ENCODE data around the gene ASCL5. TPM values are rescaled to one million over a fixed set of nuclear protein-coding genes. Genes with fewer than 3 reads are reported as not detected.

ASCL5 gene
- total RNA-seq, 4 donors from 2014 or later, result not detected

DNA sequence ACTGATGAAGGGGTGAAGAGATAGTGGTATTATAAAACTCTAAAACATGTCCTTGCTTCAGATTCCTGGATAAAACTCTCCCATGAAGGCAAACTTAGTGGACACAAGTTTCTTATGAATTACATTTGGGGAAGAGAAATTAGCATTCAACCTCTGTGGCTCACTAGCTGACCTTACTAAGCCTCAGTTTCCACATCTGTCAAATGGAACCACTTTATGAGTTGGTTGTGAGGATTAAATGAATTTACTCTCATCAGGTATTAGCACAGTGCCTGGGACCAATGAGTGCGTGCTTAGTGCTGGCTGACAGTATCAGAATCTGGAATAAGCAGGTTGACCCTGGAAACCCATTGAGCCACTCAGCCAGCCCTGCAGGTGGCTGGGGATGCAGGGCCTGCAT, 17.3 kb downstream of the ASCL5 start:
- Histone ChIP-seq H3K27ac (replicated peaks in 1 of 4) (no peak overlapping the region), H3K27me3 (peaks cover 0 to 12% (median 0%) of the 10 kb centered on the region in 4 donors), H3K4me3 (no peak overlapping the region), H3K4me1 (peaks cover 8 to 11% (median 9%) of the 10 kb centered on the region in 4 donors), H3K36me3 (no peaks in the 10 kb centered on the region), H3K9me3 (no peaks in the 10 kb centered on the region)
- 83% methylated on average over 1 of the region's 1 CpG for WGBS
- no peak for DNase-seq (ENCODE audit: extremely low spot score)
- TF ChIP-seq POLR2A (IDR thresholded peaks at IDR 0.05; ENCODE audit: low read depth), result no peak
- TF ChIP-seq, protein P1, sequence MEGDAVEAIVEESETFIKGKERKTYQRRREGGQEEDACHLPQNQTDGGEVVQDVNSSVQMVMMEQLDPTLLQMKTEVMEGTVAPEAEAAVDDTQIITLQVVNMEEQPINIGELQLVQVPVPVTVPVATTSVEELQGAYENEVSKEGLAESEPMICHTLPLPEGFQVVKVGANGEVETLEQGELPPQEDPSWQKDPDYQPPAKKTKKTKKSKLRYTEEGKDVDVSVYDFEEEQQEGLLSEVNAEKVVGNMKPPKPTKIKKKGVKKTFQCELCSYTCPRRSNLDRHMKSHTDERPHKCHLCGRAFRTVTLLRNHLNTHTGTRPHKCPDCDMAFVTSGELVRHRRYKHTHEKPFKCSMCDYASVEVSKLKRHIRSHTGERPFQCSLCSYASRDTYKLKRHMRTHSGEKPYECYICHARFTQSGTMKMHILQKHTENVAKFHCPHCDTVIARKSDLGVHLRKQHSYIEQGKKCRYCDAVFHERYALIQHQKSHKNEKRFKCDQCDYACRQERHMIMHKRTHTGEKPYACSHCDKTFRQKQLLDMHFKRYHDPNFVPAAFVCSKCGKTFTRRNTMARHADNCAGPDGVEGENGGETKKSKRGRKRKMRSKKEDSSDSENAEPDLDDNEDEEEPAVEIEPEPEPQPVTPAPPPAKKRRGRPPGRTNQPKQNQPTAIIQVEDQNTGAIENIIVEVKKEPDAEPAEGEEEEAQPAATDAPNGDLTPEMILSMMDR (IDR thresholded peaks at IDR 0.05), result no peak
- TF ChIP-seq EP300 (IDR thresholded peaks at IDR 0.05), result no peak
- no peak for TF ChIP-seq POLR2AphosphoS5 (IDR thresholded peaks at IDR 0.05)
- intact Hi-C loops (cut with DNase I), result loop anchor here (5.0 kb wide), 1 partner anchor 113 kb away; no protein-coding TSS in a partner anchor

GRCh38 chr1:201108614-201109013, 18.4 kb downstream of the ASCL5 start:
- Histone ChIP-seq H3K27me3 (peaks cover 0 to 11% (median 0%) of the 10 kb centered on the region in 4 donors), H3K4me3 (no peak overlapping the region), H3K27ac (replicated peaks in 1 of 4) (no peak overlapping the region), H3K9me3 (no peaks in the 10 kb centered on the region), H3K36me3 (no peaks in the 10 kb centered on the region), H3K4me1 (peaks cover 0 to under 1% (median 0%) of the 10 kb centered on the region in 4 donors)
- WGBS, result 63% methylated on average over 1 of the region's 1 CpG
- intact Hi-C loops (cut with DNase I), result no loop called here
- TF ChIP-seq, protein P1 (IDR thresholded peaks at IDR 0.05), result no peak
- TF ChIP-seq POLR2AphosphoS5 (IDR thresholded peaks at IDR 0.05) (no peak), EP300 (IDR thresholded peaks at IDR 0.05) (no peak), POLR2A (IDR thresholded peaks at IDR 0.05; ENCODE audit: low read depth) (no peak)
- DNase-seq (ENCODE audit: extremely low spot score), result no peak

- no peaks in the 10 kb centered on the region for H3K36me3 ChIP-seq
- H3K4me3 ChIP-seq, result no peak overlapping the region
- DNase-seq (ENCODE audit: extremely low spot score), result no peak
- H3K4me1 ChIP-seq, result no peaks in the 10 kb centered on the region
- WGBS, result 98% methylated on average over 5 of the region's 5 CpGs
- H3K27me3 ChIP-seq, result peaks cover 0 to 4% (median 0%) of the 10 kb centered on the region in 4 donors
- H3K27ac ChIP-seq (replicated peaks in 1 of 4), result no peak overlapping the region
- no peaks in the 10 kb centered on the region for H3K9me3 ChIP-seq
- TF ChIP-seq, protein P1 (IDR thresholded peaks at IDR 0.05), result no peak
- TF ChIP-seq EP300 (IDR thresholded peaks at IDR 0.05), result no peak
- TF ChIP-seq POLR2AphosphoS5 (IDR thresholded peaks at IDR 0.05), result no peak
- no peak for TF ChIP-seq POLR2A (IDR thresholded peaks at IDR 0.05; ENCODE audit: low read depth)
- intact Hi-C loops (cut with DNase I), result no loop called here
Measured at GRCh38 chr1:201105688-201106087, 21.3 kb downstream of the ASCL5 start.

- no peak for DNase-seq (ENCODE audit: extremely low spot score)
- Histone ChIP-seq H3K36me3 (no peaks in the 10 kb centered on the region), H3K27ac (replicated peaks in 1 of 4) (no peak overlapping the region), H3K4me3 (no peak overlapping the region), H3K9me3 (no peaks in the 10 kb centered on the region), H3K4me1 (no peaks in the 10 kb centered on the region), H3K27me3 (no peaks in the 10 kb centered on the region)
- WGBS, result 85% methylated on average over 1 of the region's 1 CpG
- intact Hi-C loops (cut with DNase I), result no loop called here
- no peak for TF ChIP-seq POLR2AphosphoS5 (IDR thresholded peaks at IDR 0.05)
- no peak for TF ChIP-seq POLR2A (IDR thresholded peaks at IDR 0.05; ENCODE audit: low read depth)
- TF ChIP-seq, protein P1 (IDR thresholded peaks at IDR 0.05), result no peak
- no peak for TF ChIP-seq EP300 (IDR thresholded peaks at IDR 0.05)
Measured at GRCh38 chr1:201104141-201104540, 22.8 kb downstream of the ASCL5 start.

DNA sequence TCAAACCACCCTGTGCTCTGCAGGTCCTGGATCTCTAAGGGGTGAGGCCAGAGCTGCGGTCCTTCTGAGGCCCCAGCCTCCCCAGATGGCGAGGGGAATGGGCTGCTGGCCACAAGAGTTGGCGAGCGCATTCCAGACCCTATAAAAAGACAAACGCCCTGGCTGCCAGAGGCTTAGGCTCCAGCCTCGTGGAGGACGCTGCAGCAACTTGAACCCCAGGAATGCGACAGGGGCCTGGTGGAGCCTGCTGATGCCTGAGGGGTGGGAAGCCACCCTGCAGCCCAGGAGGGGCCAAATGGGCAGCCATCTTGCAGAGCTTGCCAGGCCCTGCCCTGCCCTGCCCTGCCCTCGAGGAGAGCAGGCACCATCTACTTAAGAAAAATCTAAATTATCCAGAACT, 23.3 kb downstream of the ASCL5 start:
- H3K27ac ChIP-seq (replicated peaks in 1 of 4), result no peak overlapping the region
- intact Hi-C loops (cut with DNase I), result no loop called here
- H3K4me1 ChIP-seq, result no peaks in the 10 kb centered on the region
- DNase-seq (ENCODE audit: extremely low spot score), result no peak
- 83% methylated on average over 9 of the region's 9 CpGs for WGBS
- no peak overlapping the region for H3K4me3 ChIP-seq
- no peaks in the 10 kb centered on the region for H3K27me3 ChIP-seq
- TF ChIP-seq POLR2AphosphoS5 (IDR thresholded peaks at IDR 0.05) (no peak), POLR2A (IDR thresholded peaks at IDR 0.05; ENCODE audit: low read depth) (no peak), EP300 (IDR thresholded peaks at IDR 0.05) (no peak)
- TF ChIP-seq, protein P1 (IDR thresholded peaks at IDR 0.05), result no peak
- no peaks in the 10 kb centered on the region for H3K36me3 ChIP-seq
- H3K9me3 ChIP-seq, result no peaks in the 10 kb centered on the region

All from esophagus muscularis mucosa (tissue), 4 donors.